ENCODE data around the gene ZGRF1. TPM values are rescaled to one million over a fixed set of nuclear protein-coding genes. Genes with fewer than 3 reads are reported as not detected.

Gene ZGRF1, protein sequence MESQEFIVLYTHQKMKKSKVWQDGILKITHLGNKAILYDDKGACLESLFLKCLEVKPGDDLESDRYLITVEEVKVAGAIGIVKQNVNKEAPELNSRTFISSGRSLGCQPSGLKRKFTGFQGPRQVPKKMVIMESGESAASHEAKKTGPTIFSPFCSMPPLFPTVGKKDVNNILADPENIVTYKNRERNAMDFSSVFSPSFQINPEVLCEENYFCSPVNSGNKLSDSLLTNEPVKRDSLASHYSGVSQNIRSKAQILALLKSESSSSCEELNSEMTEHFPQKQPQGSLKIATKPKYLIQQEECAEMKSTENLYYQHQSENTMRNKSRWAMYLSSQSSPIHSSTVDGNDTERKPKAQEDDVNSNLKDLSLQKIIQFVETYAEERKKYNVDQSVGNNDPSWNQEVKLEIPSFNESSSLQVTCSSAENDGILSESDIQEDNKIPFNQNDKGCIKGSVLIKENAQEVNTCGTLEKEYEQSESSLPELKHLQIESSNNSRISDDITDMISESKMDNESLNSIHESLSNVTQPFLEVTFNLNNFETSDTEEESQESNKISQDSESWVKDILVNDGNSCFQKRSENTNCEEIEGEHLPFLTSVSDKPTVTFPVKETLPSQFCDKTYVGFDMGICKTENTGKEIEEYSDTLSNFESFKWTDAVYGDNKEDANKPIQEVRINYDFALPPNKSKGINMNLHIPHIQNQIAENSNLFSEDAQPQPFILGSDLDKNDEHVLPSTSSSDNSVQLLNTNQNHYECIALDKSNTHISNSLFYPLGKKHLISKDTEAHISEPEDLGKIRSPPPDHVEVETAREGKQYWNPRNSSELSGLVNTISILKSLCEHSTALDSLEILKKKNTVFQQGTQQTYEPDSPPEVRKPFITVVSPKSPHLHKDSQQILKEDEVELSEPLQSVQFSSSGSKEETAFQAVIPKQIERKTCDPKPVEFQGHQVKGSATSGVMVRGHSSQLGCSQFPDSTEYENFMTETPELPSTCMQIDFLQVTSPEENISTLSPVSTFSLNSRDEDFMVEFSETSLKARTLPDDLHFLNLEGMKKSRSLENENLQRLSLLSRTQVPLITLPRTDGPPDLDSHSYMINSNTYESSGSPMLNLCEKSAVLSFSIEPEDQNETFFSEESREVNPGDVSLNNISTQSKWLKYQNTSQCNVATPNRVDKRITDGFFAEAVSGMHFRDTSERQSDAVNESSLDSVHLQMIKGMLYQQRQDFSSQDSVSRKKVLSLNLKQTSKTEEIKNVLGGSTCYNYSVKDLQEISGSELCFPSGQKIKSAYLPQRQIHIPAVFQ (N-terminal part only)
- polyA plus RNA-seq (2011; rRNA removed) (1.4 and 2.0 TPM in 2 replicates), polyA minus RNA-seq (2011; rRNA and poly(A)+ RNA removed) (1.5 and 3.4 TPM in 2 replicates)

GRCh38 chr4:112636688-112637551 is at the start of gene ZGRF1, which contains the start of gene LARP7:
Gene ZGRF1 (minus strand): TSS chr4:112636909. CDS start chr4:112633176, 3,733 bp downstream.
Gene LARP7 (plus strand): TSS chr4:112637143. CDS start chr4:112644670, 7,527 bp downstream.
- Histone ChIP-seq H3K9me3 (ENCODE audit: control insufficient read depth, insufficient read depth, low read length) (no peaks in the 10 kb centered on the region), H3K27ac (ENCODE audit: low read depth, low read length) (peak within 1 kb of the TSS; percentile 96), H3K4me3 (ENCODE audit: low read depth, low read length) (peak within 1 kb of the TSS; percentile 91), H3K27me3 (ENCODE audit: control insufficient read depth, insufficient read depth, low read length) (no peaks in the 10 kb centered on the region)
- DNase-seq (ENCODE audit: low read depth, low spot score) = peak; percentile 97
- TF ChIP-seq, protein P1, sequence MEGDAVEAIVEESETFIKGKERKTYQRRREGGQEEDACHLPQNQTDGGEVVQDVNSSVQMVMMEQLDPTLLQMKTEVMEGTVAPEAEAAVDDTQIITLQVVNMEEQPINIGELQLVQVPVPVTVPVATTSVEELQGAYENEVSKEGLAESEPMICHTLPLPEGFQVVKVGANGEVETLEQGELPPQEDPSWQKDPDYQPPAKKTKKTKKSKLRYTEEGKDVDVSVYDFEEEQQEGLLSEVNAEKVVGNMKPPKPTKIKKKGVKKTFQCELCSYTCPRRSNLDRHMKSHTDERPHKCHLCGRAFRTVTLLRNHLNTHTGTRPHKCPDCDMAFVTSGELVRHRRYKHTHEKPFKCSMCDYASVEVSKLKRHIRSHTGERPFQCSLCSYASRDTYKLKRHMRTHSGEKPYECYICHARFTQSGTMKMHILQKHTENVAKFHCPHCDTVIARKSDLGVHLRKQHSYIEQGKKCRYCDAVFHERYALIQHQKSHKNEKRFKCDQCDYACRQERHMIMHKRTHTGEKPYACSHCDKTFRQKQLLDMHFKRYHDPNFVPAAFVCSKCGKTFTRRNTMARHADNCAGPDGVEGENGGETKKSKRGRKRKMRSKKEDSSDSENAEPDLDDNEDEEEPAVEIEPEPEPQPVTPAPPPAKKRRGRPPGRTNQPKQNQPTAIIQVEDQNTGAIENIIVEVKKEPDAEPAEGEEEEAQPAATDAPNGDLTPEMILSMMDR (IDR thresholded peaks at IDR 0.05; ENCODE audit: low read depth, low read length) = peak; percentile 82
- CTCF ChIA-PET = interaction anchor here (0.5 to 1.9 kb wide), 9 partner anchors 9 to 207 kb away, joined by 3 to 18 read pairs (median 4); no protein-coding TSS in a partner anchor
- POLR2A ChIA-PET = no interaction called here

- DNase-seq (ENCODE audit: low read depth, low spot score) = no peak
- H3K27me3 ChIP-seq (ENCODE audit: control insufficient read depth, insufficient read depth, low read length) = no peaks in the 10 kb centered on the region
- H3K27ac ChIP-seq (ENCODE audit: low read depth, low read length) = no peak overlapping the region
- no peak overlapping the region for H3K4me3 ChIP-seq (ENCODE audit: low read depth, low read length)
- TF ChIP-seq, protein P1 (IDR thresholded peaks at IDR 0.05; ENCODE audit: low read depth, low read length) = no peak
- ChIA-PET POLR2A (no interaction called here), CTCF (no interaction called here)
- H3K9me3 ChIP-seq (ENCODE audit: control insufficient read depth, insufficient read depth, low read length) = no peaks in the 10 kb centered on the region
Measured at GRCh38 chr4:112680996-112681395, 44.3 kb upstream of the ZGRF1 start.

DNA sequence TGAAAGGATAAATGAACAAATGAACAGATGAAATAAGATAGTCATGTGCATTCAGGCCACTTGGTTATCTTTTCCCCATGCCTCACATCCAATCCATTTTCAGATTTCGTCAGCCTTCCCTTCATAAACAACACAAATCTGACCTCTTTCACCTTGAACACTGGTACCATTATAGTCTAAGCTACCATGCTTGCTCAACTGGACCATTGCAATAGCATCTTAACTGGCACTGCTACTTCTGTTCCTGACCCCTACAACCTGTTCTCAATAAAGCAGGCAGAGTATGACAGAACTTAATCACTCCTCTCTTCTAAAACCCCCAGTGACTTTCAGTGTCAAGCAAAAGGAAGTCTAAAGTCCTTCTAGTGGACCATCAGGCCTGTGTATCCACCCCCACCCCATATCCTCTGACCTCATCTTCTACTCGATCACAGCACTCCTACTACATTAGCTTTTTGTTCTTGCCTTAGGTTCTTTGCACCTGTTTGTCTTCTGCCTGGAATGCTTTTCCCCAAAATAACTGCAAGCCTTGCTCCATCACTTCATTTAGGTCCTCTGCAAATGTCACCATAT is 40.9 kb upstream of the ZGRF1 start:
- ChIA-PET POLR2A (no interaction called here), CTCF (no interaction called here)
- DNase-seq (ENCODE audit: low read depth, low spot score) = no peak
- no peak overlapping the region for H3K27ac ChIP-seq (ENCODE audit: low read depth, low read length)
- no peaks in the 10 kb centered on the region for H3K9me3 ChIP-seq (ENCODE audit: control insufficient read depth, insufficient read depth, low read length)
- TF ChIP-seq, protein P1 (IDR thresholded peaks at IDR 0.05; ENCODE audit: low read depth, low read length) = no peak
- H3K27me3 ChIP-seq (ENCODE audit: control insufficient read depth, insufficient read depth, low read length) = no peaks in the 10 kb centered on the region
- no peak overlapping the region for H3K4me3 ChIP-seq (ENCODE audit: low read depth, low read length)

DNA sequence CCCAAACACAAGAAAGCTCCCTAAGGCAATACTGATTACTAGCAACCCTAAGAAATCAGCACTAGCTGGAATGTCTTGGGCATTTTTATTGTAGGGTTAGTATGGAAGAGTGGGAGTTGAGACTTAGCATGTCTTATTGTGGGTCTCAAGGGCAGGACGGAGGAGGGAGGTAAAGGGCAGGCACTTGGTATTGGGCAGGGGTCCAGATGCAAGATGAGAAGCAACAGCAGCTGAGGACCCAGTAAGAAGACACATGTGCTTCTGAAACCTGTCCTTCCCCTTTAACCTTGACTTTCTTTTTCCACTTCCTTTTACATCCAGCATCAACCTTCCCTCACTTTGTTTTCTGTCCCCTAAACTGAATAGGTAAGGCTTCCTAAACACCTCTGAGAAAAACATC is 37.7 kb upstream of the ZGRF1 start:
- Histone ChIP-seq H3K9me3 (ENCODE audit: control insufficient read depth, insufficient read depth, low read length) (no peaks in the 10 kb centered on the region), H3K27ac (ENCODE audit: low read depth, low read length) (no peak overlapping the region), H3K4me3 (ENCODE audit: low read depth, low read length) (no peak overlapping the region), H3K27me3 (ENCODE audit: control insufficient read depth, insufficient read depth, low read length) (no peaks in the 10 kb centered on the region)
- TF ChIP-seq, protein P1 (IDR thresholded peaks at IDR 0.05; ENCODE audit: low read depth, low read length) = no peak
- DNase-seq (ENCODE audit: low read depth, low spot score) = no peak
- ChIA-PET POLR2A (no interaction called here), CTCF (no interaction called here)
